ENCODE results near the gene CETP. TPM values are rescaled to one million over a fixed set of nuclear protein-coding genes. Genes with fewer than 3 reads are reported as not detected.
"Not testable (repeated sequence)": the region's sequence is repeated elsewhere in the genome, so short reads cannot be mapped to it uniquely, and the experiment has no call there.

Gene CETP
- total and polyA plus RNA-seq, 4 donors: 3.3 to 24.0 (median 6.3) TPM

DNA sequence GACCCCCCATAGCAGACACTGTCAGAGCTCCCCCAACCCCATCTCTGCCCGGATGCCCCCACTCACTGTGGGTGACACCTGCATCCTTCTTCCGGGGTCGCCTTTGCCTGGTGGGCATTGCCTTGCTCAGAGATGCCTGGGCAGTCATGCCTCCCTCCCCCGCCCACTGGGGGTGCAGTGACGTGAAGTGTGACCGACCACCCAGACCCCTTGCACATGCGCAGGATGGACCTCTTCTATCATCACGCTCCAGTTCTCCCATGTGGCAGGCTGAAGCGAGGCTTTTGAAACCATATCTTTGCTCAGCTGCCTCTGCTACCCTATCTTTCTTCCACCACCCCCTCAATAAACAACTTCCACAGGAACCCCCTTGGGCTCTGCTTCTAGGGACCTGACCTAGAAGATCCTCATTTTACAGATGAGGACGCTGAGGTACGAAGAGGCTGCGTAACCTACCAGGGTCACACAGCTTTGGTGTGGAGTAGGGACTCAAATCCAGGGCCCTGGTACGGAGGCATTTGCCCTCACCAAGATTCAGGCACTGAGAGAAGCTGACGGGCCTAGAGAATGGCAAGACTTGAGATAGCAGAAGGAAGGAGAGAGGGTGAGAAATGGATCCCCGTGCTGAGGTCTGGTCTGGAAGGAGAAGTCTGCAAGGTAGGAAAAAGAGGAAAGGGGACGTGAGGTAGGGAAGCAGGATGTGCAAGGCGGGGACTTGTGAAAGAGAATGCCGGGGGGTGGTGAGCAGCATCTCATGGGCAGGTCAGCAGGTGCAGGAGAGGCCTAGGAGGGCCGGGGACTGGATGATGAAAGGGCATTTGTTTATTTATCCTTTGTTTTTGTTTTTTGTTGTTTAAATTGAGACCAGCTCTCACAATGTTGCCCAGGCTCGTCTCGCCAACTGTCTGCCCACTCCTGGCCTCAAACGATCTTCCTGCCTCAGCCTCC is 42.0 kb downstream of the CETP start:
- 90% methylated on average over 22 of the region's 22 CpGs for WGBS
- Histone ChIP-seq H3K9ac (ENCODE audit: low read depth in 1 of 2, low read length in 2 of 2) (no peak overlapping the region), H3K36me3 (ENCODE audit: control insufficient read depth in 4 of 4, insufficient read depth in 3 of 4, low read depth in 1 of 4, low read length in 3 of 4) (peaks cover 0 to 3% (median 0%) of the 10 kb centered on the region in 4 donors), H3K4me1 (ENCODE audit: control insufficient read depth in 4 of 4, insufficient read depth in 4 of 4, low read length in 3 of 4) (no peaks in the 10 kb centered on the region), H3K27ac (ENCODE audit: low read depth in 1 of 2, low read length in 2 of 2) (no peak overlapping the region), H3K27me3 (ENCODE audit: control insufficient read depth in 4 of 4, insufficient read depth in 4 of 4, low read length in 3 of 4) (no peaks in the 10 kb centered on the region), H3K4me3 (ENCODE audit: low read depth in 1 of 3, low read length in 3 of 3) (no peak overlapping the region), H3K9me3 (ENCODE audit: control insufficient read depth in 4 of 4, low read length in 3 of 4) (no peaks in the 10 kb centered on the region)
- TF ChIP-seq, protein P1, sequence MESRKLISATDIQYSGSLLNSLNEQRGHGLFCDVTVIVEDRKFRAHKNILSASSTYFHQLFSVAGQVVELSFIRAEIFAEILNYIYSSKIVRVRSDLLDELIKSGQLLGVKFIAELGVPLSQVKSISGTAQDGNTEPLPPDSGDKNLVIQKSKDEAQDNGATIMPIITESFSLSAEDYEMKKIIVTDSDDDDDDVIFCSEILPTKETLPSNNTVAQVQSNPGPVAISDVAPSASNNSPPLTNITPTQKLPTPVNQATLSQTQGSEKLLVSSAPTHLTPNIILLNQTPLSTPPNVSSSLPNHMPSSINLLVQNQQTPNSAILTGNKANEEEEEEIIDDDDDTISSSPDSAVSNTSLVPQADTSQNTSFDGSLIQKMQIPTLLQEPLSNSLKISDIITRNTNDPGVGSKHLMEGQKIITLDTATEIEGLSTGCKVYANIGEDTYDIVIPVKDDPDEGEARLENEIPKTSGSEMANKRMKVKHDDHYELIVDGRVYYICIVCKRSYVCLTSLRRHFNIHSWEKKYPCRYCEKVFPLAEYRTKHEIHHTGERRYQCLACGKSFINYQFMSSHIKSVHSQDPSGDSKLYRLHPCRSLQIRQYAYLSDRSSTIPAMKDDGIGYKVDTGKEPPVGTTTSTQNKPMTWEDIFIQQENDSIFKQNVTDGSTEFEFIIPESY (IDR thresholded peaks at IDR 0.05): no peak
- TF ChIP-seq SP1 (IDR thresholded peaks at IDR 0.05) (no peak), RAD21 (IDR thresholded peaks at IDR 0.05) (no peak), JUND (IDR thresholded peaks at IDR 0.05) (no peak)
- no peak for DNase-seq (ENCODE audit: low spot score)

DNA sequence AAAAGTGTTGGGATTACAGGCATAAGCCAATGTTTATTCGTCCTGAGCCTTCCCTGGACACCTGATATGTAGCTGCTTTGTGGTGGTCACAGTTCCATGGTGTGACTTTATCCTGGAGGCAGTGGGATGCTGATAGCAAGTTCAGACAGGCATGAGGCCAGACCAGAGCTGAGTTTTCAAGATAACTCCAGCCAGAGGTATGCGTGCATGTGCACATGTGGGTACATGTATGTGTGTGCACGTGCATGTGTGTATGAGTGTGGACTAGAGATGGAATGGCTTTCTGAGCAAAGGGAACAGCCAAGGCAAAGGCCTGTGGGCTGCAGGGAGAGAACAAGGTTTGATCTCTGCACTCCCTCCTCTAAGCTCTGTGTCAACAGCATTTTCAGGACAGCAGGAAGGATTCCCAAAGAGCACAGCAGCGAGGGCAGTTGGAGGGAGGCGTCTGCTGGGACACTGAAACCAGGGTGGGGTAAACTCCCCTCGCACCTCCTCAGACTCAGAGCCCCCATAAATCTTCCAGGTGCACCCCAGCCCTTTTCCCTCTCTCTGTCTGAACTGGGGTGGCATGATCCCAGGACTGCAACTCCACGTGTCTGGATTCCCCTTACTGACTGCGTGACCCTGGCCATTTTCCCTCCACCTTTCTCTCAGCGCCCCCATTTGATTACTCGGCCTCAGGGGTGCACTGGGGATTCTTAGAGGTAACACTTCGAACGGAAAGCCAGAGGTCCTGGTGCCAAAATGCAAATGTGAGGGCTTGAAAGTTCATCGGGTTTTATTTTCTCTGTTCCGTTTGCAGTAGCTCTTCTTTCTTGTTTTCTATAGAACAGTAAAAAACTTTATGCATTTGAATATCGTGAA is 42.9 kb downstream of the CETP start:
- Histone ChIP-seq H3K9me3 (ENCODE audit: control insufficient read depth in 4 of 4, low read length in 3 of 4) (no peaks in the 10 kb centered on the region), H3K9ac (ENCODE audit: low read depth in 1 of 2, low read length in 2 of 2) (no peak overlapping the region), H3K27me3 (ENCODE audit: control insufficient read depth in 4 of 4, insufficient read depth in 4 of 4, low read length in 3 of 4) (no peaks in the 10 kb centered on the region), H3K27ac (ENCODE audit: low read depth in 1 of 2, low read length in 2 of 2) (no peak overlapping the region), H3K4me1 (ENCODE audit: control insufficient read depth in 4 of 4, insufficient read depth in 4 of 4, low read length in 3 of 4) (no peaks in the 10 kb centered on the region), H3K4me3 (ENCODE audit: low read depth in 1 of 3, low read length in 3 of 3) (no peak overlapping the region), H3K36me3 (ENCODE audit: control insufficient read depth in 4 of 4, insufficient read depth in 3 of 4, low read depth in 1 of 4, low read length in 3 of 4) (peaks cover 0 to 4% (median 0%) of the 10 kb centered on the region in 4 donors)
- DNase-seq (ENCODE audit: low spot score): no peak
- TF ChIP-seq TAF1 (conservative IDR thresholded peaks at IDR 0.05) (no peak), FOXA2 (IDR thresholded peaks at IDR 0.05) (no peak), RAD21 (IDR thresholded peaks at IDR 0.05) (no peak), HNF4G (IDR thresholded peaks at IDR 0.05) (no peak), NR2F2 (IDR thresholded peaks at IDR 0.05) (no peak), YY1 (IDR thresholded peaks at IDR 0.05) (no peak), HNF4A (conservative IDR thresholded peaks at IDR 0.05) (no peak), GABPA (IDR thresholded peaks at IDR 0.05 in 1 of 2, conservative IDR thresholded peaks at IDR 0.05 in 1 of 2) (no peak)
- TF ChIP-seq, protein P2, sequence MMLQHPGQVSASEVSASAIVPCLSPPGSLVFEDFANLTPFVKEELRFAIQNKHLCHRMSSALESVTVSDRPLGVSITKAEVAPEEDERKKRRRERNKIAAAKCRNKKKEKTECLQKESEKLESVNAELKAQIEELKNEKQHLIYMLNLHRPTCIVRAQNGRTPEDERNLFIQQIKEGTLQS (IDR thresholded peaks at IDR 0.05): no peak
- TF ChIP-seq, protein P3, sequence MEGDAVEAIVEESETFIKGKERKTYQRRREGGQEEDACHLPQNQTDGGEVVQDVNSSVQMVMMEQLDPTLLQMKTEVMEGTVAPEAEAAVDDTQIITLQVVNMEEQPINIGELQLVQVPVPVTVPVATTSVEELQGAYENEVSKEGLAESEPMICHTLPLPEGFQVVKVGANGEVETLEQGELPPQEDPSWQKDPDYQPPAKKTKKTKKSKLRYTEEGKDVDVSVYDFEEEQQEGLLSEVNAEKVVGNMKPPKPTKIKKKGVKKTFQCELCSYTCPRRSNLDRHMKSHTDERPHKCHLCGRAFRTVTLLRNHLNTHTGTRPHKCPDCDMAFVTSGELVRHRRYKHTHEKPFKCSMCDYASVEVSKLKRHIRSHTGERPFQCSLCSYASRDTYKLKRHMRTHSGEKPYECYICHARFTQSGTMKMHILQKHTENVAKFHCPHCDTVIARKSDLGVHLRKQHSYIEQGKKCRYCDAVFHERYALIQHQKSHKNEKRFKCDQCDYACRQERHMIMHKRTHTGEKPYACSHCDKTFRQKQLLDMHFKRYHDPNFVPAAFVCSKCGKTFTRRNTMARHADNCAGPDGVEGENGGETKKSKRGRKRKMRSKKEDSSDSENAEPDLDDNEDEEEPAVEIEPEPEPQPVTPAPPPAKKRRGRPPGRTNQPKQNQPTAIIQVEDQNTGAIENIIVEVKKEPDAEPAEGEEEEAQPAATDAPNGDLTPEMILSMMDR (IDR thresholded peaks at IDR 0.05; ENCODE audit: low read depth, low read length, missing input control): no peak
- TF ChIP-seq, protein P4, sequence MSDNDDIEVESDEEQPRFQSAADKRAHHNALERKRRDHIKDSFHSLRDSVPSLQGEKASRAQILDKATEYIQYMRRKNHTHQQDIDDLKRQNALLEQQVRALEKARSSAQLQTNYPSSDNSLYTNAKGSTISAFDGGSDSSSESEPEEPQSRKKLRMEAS (IDR thresholded peaks at IDR 0.05): no peak
- 87% methylated on average over 15 of the region's 15 CpGs for WGBS

DNA sequence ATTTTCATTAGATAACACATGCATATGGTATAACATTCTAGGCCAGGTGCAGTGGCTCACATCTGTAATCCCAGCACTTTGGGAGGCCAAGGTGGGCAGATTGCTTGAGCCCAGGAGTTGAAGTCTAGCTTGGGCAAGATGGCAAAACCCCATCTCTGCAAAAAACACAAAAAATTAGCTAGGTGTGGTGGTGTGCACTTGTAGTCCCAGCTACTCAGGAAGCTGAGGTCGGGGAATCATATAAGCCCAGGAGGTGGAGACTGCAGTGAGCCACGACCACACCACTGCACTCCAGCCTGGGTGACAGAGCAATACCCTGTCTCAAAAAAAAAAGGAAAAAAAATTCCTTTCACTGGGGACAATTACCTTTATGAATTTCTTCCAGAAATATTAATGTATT is 43.8 kb downstream of the CETP start:
- H3K36me3 ChIP-seq (ENCODE audit: control insufficient read depth in 4 of 4, insufficient read depth in 3 of 4, low read depth in 1 of 4, low read length in 3 of 4); H3K27me3 ChIP-seq (ENCODE audit: control insufficient read depth in 4 of 4, insufficient read depth in 4 of 4, low read length in 3 of 4); DNase-seq (ENCODE audit: low spot score); H3K4me3 ChIP-seq (ENCODE audit: low read depth in 1 of 3, low read length in 3 of 3); H3K9me3 ChIP-seq (ENCODE audit: control insufficient read depth in 4 of 4, low read length in 3 of 4); H3K4me1 ChIP-seq (ENCODE audit: control insufficient read depth in 4 of 4, insufficient read depth in 4 of 4, low read length in 3 of 4); H3K9ac ChIP-seq (ENCODE audit: low read depth in 1 of 2, low read length in 2 of 2); H3K27ac ChIP-seq (ENCODE audit: low read depth in 1 of 2, low read length in 2 of 2): not testable (repeated sequence)
- 78% methylated on average over 2 of the region's 2 CpGs for WGBS

Measured in liver (tissue), 9 donors.